Glutamatergic neuron (in vitro differentiated cells): Measurements from ENCODE around the gene HERC4. TPM values are rescaled to one million over a fixed set of nuclear protein-coding genes. Genes with fewer than 3 reads are reported as not detected.

ENCODE experiments used
- DNase-seq: peaks from one replicate; pipeline ENCODE4 v3.0.0; 2022
- H3K27ac Mint-ChIP-seq: one replicate; pipeline ENCODE4 v1.8.0; 2020; ENCODE audit warnings: mild to moderate bottlenecking, mixed read lengths, inconsistent platforms; ENCODE audit not compliant: unreplicated experiment
- H3K27me3 Mint-ChIP-seq: one replicate; pipeline ENCODE4 v1.8.0; 2020; ENCODE audit warnings: mild to moderate bottlenecking, moderate library complexity, mixed read lengths, inconsistent platforms; ENCODE audit not compliant: unreplicated experiment
- H3K36me3 Mint-ChIP-seq: one replicate; pipeline ENCODE4 v1.8.0; 2020; ENCODE audit warnings: mild to moderate bottlenecking, mixed read lengths, inconsistent platforms; ENCODE audit not compliant: unreplicated experiment
- H3K4me1 Mint-ChIP-seq: one replicate; pipeline ENCODE4 v1.8.0; 2020; ENCODE audit warnings: mild to moderate bottlenecking, low read depth, mixed read lengths, inconsistent platforms; ENCODE audit not compliant: unreplicated experiment
- H3K4me3 Mint-ChIP-seq: one replicate; pipeline ENCODE4 v1.8.0; 2020; ENCODE audit warnings: mild to moderate bottlenecking, mixed read lengths, inconsistent platforms; ENCODE audit not compliant: unreplicated experiment
- H3K9me3 Mint-ChIP-seq: one replicate; pipeline ENCODE4 v1.8.0; 2020; ENCODE audit warnings: mild to moderate bottlenecking, moderate library complexity, mixed read lengths, inconsistent platforms; ENCODE audit not compliant: unreplicated experiment
- total RNA-seq: library from RNA; stranded (reverse); fragmentation: NEBNext Ultra II Directional; extraction: Animal tissue kit (Norgen Biotek cat#: 25700); gene quantifications from one replicate; pipeline ENCODE4 v1.2.1, GENCODE V29; 2021; ENCODE audit not compliant: unreplicated experiment
- TF ChIP-seq, protein P1 (sequence below): fragments of 200-600 bp; sonication (generic); IDR thresholded peaks from one replicate; pipeline ENCODE4 v1.5.0; 2021; ENCODE audit not compliant: partially characterized antibody, unreplicated experiment

HERC4 gene
- total RNA-seq, 1 donor from 2014 or later: 39.5 TPM

DNA sequence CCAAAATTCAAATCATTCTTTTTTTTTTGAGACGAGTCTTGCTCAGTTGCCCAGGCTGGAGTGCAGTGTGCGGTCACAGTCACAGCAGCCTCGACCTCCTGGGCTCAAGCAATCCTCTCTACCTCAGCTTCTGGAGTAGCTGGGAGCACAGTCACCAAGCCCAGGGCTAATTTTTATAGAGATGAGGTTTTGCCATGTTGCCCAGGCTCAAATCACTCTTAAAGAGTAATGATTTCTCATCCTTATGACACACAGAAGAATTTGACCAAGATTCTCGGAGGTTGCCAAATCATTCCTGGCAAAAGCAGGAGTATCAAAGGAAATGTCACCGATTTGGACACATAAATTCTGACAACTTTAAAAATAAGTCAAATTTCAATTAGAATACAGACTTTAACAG is 151.5 kb downstream of the HERC4 start:
- H3K4me3 Mint-ChIP-seq: no peak overlapping the region
- no peaks in the 10 kb centered on the region for H3K4me1 Mint-ChIP-seq
- no peaks in the 10 kb centered on the region for H3K36me3 Mint-ChIP-seq
- DNase-seq: no peak
- no peak overlapping the region for H3K27ac Mint-ChIP-seq
- no peaks in the 10 kb centered on the region for H3K9me3 Mint-ChIP-seq
- TF ChIP-seq, protein P1, sequence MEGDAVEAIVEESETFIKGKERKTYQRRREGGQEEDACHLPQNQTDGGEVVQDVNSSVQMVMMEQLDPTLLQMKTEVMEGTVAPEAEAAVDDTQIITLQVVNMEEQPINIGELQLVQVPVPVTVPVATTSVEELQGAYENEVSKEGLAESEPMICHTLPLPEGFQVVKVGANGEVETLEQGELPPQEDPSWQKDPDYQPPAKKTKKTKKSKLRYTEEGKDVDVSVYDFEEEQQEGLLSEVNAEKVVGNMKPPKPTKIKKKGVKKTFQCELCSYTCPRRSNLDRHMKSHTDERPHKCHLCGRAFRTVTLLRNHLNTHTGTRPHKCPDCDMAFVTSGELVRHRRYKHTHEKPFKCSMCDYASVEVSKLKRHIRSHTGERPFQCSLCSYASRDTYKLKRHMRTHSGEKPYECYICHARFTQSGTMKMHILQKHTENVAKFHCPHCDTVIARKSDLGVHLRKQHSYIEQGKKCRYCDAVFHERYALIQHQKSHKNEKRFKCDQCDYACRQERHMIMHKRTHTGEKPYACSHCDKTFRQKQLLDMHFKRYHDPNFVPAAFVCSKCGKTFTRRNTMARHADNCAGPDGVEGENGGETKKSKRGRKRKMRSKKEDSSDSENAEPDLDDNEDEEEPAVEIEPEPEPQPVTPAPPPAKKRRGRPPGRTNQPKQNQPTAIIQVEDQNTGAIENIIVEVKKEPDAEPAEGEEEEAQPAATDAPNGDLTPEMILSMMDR: no peak
- H3K27me3 Mint-ChIP-seq: peaks cover 2% of the 10 kb centered on the region

DNA sequence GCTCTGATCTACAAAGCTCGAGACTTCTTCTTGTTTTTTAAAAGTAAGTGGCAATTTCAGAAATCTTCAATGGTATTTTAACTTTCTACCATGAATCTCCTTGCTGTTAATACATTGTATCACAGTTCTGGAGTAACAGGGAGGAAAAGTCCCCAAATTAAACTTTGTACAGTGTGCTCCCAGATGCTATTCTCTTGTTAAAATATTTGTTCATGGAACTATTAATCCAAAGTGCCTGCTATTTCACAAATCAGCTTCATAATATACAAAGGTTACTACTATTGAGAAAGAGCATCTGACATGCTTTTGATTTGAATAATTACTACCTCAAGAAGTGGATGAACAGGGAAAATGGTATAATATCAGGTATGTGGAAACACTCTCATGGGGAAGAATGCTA is 154.0 kb downstream of the HERC4 start:
- Mint-ChIP-seq H3K4me3 (no peak overlapping the region), H3K27ac (no peak overlapping the region), H3K36me3 (no peaks in the 10 kb centered on the region), H3K9me3 (no peaks in the 10 kb centered on the region), H3K4me1 (no peaks in the 10 kb centered on the region), H3K27me3 (no peaks in the 10 kb centered on the region)
- no peak for DNase-seq
- TF ChIP-seq, protein P1: no peak

DNA sequence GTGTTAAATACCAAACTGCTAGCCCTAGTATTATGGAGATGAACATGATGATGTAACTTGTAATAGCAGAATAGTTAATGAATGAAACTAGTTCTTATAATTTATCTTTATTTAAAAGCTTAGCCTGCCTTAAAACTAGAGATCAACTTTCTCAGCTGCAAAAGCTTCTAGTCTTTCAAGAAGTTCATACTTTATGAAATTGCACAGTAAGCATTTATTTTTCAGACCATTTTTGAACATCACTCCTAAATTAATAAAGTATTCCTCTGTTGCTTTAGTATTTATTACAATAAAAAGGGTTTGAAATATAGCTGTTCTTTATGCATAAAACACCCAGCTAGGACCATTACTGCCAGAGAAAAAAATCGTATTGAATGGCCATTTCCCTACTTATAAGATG is 157.4 kb downstream of the HERC4 start:
- H3K4me1 Mint-ChIP-seq: no peaks in the 10 kb centered on the region
- no peaks in the 10 kb centered on the region for H3K27me3 Mint-ChIP-seq
- no peaks in the 10 kb centered on the region for H3K36me3 Mint-ChIP-seq
- H3K4me3 Mint-ChIP-seq: no peak overlapping the region
- TF ChIP-seq, protein P1: no peak
- no peak for DNase-seq
- no peaks in the 10 kb centered on the region for H3K9me3 Mint-ChIP-seq
- H3K27ac Mint-ChIP-seq: no peak overlapping the region

DNA sequence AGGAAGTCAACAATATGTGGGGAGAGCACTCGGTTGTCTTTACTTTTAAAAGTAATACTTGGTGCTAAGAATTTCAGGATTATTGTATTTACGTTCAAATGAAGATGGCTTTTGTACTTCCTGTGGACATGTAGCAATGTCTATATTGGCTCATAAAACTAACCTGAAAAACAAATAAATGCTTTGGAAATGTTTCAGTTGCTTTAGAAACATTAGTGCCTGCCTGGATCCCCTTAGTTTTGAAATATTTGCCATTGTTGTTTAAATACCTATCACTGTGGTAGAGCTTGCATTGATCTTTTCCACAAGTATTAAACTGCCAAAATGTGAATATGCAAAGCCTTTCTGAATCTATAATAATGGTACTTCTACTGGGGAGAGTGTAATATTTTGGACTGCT is 157.9 kb downstream of the HERC4 start:
- Mint-ChIP-seq H3K27ac (no peak overlapping the region), H3K4me3 (no peak overlapping the region), H3K36me3 (no peaks in the 10 kb centered on the region), H3K4me1 (no peaks in the 10 kb centered on the region), H3K9me3 (no peaks in the 10 kb centered on the region), H3K27me3 (no peaks in the 10 kb centered on the region)
- DNase-seq: no peak
- TF ChIP-seq, protein P1: no peak

DNA sequence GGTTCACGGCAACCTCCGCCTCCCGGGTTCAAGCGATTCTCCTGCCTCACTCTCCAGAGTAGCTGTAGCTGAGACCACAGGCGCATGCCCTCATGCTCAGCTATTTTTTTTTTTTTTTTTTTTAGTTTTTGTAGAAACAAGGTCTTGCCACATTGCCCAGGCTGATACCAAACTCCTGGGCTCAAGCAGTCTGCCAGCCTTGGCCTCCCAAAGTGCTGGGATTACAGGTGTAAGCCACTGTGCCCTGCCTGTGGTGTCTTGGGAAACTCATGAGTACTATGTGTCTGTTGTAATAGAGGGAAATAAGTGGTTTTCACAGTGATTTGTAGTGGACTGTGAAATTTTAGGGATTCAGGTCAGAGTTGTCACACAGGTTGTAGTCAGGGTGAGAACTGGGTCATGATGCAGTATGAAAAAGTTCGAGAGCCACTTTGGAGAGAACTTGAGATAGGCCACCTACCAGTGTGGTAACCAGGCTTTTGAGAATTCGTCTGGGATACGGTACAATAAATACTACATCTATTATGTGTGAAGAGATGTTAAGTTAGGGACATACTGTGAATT is 160.2 kb downstream of the HERC4 start:
- Mint-ChIP-seq H3K36me3 (no peaks in the 10 kb centered on the region), H3K9me3 (peaks cover 1% of the 10 kb centered on the region), H3K27me3 (no peaks in the 10 kb centered on the region), H3K4me3 (no peak overlapping the region), H3K4me1 (no peaks in the 10 kb centered on the region), H3K27ac (no peak overlapping the region)
- DNase-seq: no peak
- TF ChIP-seq, protein P1: no peak
